GM15510 (cell line): ENCODE results near the gene SSRP1.

Source experiments
- POLR2A ChIP-seq: IDR thresholded peaks from 3 replicates; pipeline ENCODE4 v1.6.1; 2011; ENCODE audit warnings: borderline replicate concordance; ENCODE audit not compliant: insufficient read length; ENCODE audit errors: extremely low read depth

The SSRP1 gene

DNA sequence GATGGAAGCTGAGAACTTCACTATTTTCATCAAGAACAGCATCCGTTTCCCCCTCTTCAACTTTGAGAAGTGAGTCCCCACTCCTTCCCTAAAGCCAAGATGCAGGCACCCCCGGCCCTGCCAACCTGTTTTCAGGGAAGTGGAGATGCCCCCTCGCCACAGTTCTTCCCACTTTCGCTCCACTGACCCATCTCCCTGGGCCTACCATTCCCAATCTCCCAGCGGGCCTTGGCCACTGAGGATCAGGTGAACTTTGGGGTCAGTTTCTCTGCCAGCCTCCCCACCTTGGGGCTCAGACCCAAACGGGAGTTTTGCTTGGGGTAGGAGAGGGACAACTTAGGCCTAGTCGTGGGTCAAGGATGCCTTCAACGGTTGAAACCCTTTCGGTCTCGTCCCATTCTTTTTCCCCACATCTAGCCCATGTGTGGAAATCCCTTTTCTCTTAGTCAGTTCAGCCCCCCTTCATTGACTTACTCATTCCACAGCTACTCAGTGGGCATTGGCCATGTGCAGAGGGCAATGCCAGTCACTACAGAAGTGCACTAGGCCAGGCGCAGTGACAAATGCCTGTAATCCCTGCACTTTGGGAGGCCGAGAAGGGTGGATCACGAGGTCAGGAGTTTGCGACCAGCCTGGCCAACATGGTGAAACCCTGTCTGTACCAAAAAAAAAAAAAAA is 13.1 kb upstream of the SSRP1 start:
- TF ChIP-seq POLR2A = no peak

DNA sequence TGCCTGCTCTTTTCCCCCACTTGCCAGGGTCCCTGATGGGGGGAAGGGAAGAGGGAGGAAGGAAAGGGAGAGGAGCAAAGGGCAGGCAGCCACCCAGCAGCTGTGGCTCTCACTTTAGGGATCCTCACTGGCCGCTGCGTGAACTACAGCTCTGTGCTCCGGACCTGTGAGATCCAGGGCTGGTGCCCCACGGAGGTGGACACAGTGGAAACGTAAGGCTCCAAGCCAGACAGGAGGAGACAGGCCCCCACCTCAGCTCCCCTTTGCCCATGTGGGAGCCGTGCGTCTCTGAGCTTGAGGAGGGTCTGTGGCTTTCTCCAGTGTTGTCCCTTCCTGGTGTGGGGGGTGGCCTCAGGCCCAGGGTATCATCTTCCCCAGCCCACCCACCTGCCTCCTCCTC is 12.4 kb upstream of the SSRP1 start:
- no peak for TF ChIP-seq POLR2A

DNA sequence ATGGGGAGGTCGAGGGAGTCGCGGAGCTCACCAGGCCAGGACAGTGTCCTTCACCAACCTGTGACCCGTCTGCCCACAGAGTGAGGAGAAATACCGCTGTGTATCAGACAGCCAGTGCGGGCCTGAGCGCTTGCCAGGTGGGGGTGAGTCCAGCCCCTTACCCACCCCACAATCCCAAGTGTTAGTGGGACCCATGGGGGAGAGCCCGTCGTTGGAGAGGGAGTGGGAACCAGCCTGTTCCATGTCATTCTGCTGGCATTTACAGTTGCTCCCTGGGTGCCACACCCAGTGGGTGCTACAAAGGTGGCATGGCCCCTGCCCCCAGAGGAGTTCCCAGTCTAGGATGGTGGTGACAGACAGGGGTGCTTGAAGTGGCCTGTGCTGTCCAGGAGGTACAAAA is 11.6 kb upstream of the SSRP1 start:
- no peak for TF ChIP-seq POLR2A

DNA sequence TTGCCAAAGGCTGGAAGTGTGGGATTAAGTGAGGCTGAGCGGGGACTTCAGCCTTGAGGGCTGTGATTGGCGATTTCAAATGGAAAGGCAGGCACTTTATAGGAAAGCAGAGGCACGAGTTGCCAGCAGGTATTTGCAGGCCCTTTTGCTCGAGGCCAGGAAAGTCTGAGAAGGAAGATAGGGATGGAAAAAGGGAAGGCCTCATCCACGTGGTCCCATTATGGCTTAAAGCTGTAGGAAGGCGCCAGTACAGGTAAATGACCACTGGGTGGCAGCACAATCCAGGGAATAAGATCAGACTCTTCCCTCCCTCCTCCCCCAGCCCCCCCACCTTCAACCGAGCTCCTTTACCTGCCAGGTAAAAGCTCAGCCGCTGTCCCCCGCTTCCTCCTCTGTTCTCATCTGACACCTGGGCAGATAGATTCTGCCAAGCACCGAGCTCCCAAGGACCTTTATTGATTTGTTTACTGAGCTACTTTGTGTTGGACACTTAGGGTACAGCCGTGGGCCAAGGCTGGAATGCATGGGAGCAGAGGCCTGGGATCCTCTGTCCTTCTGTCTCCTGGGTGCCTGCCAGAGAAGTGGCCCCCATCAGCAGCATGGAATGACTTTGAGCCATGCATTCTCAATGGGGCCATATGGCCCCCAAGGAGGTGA is 10.0 kb upstream of the SSRP1 start:
- TF ChIP-seq POLR2A = no peak

DNA sequence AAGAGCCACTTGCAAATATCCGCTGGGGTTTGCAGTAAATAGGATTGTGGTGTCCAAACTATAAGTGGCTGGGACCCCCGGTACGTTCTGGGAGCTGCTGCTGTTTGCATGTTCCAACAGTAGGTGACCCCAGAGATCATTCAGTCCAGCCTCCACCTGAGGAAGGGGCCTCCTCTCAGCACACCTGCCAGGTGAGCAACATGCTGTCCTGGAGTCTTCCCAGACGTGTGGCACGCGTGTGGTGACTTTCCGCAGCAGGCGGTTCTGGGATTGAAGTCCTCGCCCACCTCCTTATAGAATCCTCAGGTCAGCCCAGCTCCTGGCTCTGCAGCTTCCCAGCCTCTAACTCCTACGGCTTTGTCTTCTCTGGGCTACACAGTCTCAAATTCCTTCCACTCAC is 9.1 kb upstream of the SSRP1 start:
- TF ChIP-seq POLR2A = no peak

DNA sequence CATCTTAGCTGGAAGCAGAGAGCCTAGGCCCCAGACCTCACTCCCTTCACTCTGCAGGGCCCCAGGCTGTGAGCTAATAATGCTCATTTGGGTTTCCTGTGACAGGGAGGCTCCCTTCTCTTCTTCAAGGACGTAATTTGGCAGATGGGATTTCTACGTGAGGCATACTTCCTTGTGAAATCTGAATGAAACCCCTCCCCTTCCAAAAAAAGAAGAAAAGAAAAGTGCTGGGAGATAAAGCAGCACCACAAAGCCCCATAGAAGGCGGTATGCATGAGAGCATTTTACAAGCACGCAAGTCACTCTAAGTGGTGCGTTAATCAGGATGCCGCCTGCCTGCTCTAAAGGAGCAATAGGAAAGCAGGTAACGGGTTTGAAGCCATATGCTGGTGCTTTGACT is 8.1 kb upstream of the SSRP1 start:
- no peak for TF ChIP-seq POLR2A

DNA sequence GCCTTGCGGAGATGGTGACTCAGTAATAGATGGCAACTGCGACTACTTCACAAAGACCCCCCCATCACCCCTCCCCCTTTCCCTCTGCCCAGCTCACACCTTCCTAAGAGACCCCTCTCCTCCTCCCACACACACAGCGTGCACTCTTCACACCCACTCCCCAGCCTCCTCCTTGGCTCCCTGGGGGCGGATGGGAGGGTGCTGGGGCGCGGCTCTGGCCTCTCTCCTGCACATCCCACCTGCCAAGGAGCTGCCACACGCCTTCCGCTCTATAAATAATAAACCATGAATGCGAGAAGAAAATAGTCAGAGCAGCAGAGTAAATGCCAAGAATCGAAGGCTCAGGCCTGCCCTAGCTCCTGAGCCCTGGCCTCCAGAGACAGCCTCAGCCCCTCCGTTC is 7.0 kb upstream of the SSRP1 start:
- TF ChIP-seq POLR2A = no peak

DNA sequence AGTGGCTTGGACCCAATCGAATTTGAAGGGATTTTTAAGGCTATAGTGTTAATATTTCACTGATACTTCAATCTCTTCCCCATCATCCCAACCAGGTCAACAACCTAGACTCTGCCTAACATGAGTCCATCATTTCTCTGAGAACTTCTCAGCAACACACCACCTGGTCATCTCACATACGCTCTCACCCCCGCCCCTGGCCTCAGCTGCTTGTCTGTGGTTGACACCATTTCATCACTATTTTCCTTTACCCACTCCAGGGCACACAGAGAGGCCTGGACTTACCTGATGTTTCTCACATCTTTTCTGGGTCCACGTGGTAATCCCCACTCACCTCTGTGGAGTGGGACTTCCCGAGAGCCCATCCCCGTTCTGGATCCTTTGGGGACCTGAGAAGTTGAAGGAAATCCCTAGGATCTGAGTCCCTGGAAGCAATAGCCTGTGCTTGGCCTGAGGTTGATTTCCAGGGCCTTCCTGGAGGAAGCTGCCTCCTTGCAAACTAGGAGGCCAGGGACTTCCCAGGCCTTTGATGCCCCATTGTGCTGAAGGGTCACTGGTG is 5.6 kb upstream of the SSRP1 start:
- TF ChIP-seq POLR2A = no peak

DNA sequence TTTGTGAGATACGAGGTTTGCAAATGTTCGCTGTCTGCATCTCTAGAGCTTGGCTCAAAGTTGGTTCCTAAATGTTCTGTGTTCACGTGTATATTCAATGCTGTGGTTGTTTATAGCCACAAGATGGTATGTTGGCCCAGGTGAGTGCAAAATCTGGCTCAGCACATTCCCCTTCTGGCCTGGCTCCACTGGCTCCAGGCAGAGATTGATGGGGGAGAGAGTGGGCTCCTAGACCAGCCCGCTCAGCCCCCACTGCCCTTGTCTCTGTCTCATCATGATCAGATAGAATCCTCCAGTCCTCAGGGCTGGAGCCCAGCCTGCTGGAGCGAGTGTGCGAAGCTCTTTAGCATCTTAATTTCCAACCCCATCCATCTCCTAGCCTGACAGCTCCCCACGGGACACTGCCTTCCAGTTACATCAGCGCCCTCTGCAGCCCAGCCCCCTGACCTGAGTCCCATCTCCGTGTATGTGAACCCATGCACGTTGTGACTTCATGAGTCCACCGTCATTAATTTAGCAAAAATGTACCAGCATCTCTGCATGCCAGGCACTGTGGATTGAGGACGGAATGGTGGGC is 4.4 kb upstream of the SSRP1 start:
- TF ChIP-seq POLR2A = no peak

DNA sequence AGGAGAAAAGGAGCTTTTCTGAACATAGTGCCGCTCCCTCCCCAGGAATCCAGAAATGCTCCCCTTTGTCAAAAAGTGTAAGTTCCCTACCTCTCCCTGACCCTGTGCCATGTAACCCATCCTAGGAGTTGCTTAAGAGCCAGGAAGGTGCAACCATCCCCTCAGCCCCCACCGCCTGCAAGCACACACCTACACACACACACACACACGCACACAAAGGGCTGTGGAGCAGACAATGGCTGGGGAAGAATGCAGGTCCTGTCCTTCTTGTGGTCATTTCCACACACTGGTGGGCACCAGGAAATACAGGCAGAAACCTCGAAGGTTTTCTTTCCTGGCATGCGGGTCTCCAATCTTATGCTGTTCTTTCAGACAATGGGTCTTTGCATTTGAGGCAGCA is 3.6 kb upstream of the SSRP1 start:
- TF ChIP-seq POLR2A = no peak

DNA sequence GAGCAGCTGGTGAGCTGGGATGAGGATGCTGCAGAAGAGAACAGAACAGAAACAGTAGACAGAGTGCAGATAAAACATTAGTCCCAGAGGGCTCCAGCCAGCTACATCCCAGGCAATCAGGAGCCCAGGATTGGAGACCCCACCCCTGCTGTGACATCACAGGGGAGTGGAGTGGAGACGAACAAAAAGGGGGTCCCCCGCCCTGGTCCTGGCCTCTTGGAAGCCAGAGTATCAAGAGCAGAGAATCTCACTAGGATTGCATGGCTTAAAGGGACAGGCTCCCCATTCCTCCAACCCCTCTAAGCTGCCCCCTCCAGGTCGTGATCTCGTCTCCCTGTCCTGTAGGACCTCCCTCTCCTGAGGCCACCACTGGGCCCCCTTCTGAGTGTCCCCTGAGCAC is 2.5 kb upstream of the SSRP1 start, which contains the start of gene P2RX3:
Gene P2RX3, plus strand, starts transcription at position 211 of the 400 bp plus-strand sequence. CDS start 199 bp downstream, outside the sequence.
- no peak for TF ChIP-seq POLR2A

DNA sequence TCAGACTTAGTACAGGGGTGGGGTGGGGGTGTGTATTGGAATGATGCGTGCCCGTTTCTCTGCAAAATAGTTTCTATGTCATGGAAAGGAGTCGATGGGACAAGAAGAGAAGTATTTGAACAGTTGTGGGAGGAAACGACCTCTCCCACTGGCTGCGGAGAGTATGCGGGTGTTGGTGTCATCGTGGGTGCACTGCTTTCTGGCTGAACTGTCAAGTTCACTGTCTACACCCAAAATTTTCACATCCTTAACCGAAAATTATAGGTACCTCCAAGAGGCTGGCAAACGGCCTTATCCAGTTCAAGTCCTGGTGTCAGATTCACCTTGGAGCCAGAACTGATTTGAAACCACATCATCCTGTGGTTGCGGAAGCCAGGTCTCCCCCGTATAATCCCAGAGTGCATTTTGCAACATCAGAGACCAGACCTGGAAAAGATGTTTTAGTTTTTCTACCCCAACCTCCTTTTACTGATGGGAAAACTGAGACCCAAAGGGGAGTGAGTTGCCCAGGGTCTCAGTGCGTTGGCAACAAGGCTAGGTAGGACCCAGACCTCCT is 497 bp upstream of the SSRP1 start:
- TF ChIP-seq POLR2A = no peak

DNA sequence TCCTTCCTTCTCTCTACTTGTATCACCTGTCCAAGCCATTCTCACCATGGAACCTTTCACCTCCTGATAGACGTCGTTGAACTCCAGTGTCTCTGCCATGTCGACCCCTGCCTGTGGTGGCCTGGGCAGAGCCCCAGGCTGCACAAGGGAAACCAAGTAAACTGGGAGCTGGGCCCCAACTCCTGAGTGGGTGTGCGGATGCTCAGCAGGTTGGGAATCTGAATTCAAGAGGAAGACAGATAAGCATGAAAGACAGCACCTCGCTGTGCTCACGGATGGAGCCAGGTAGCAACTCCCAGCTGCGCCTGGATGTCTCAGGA is 709 bp downstream of the SSRP1 start:
- TF ChIP-seq POLR2A = no peak

DNA sequence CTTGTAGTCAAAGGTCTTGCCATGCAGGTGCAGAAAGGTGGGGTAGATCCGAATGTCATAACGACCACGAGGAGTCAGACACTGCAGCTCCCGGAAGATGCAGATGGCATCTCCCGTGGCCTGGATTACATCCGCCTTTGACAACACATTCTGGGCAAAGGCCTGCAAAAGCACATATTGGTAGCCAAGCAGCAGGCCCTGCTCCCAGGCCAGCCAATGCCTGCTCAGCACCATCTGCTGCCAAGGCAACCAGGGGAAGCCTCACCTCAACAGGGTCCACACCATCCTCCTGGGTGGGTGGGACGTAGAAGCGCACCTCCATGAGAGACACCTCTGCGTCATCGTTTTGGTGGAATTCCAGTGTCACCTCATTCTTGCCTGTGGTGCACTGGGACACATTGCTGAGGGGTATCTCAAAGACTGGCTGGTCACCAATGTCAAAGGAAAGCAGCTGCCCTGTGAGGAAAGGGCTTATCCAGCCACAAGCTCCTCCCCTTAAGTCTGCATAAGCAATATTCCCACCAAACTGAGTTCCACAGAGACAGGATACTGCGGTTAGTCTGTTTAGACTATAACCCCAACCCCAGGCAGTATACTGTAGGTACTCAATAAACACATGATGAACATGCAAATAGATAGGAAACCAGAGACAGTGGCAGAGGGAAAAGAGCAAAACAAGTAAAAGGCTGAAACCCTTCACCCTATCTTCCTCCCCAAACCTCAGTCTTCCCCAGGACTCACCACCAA is 2.8 kb downstream of the SSRP1 start:
- TF ChIP-seq POLR2A = no peak

DNA sequence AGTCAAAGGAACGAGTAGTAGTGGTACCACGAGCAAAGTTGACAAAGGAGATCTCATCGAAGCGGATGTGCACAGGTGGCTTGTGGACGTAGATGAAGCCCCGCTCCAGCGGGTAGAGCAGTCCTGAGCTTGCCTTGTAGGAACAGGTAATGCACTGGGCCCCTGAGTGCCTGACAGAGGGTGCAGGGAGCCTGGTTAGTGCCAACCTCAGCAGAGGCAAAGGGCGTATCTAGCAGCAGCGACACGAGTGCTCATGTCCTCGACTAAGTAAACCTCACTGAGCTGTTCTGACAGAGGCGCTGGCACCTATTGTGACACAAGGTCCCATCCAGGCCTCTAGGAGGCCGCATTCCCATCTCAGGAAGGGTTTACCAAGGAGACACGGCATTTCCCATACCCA is 4.0 kb downstream of the SSRP1 start:
- no peak for TF ChIP-seq POLR2A
